HG03520 (cell line): ENCODE measurements around the gene CACNG7.
"Not testable (repeated sequence)": the region's sequence is repeated elsewhere in the genome, so short reads cannot be mapped to it uniquely, and the experiment has no call there.

Source experiments
- ATAC-seq: cut with Tn5 transposase; IDR thresholded peaks from one replicate; pipeline ENCODE4 v1.9.1; 2021; ENCODE audit warnings: mild to moderate bottlenecking, moderate library complexity; ENCODE audit not compliant: unreplicated experiment

CACNG7 gene

GRCh38 chr19:53908935-53909415 lies at the start of gene CACNG7:
Gene CACNG7 (plus strand): TSS chr19:53909278. CDS start chr19:53912832, 3,554 bp downstream.
- no peak for ATAC-seq

GRCh38 chr19:53864308-53864836 lies 44.7 kb upstream of the CACNG7 start:
- ATAC-seq: no peak

GRCh38 chr19:53865523-53865917 lies 43.6 kb upstream of the CACNG7 start:
- ATAC-seq: no peak

GRCh38 chr19:53865918-53866864 lies 42.9 kb upstream of the CACNG7 start:
- ATAC-seq: no peak

GRCh38 chr19:53866865-53867224 lies 42.2 kb upstream of the CACNG7 start:
- ATAC-seq: no peak

GRCh38 chr19:53867225-53868090 lies 41.6 kb upstream of the CACNG7 start, which contains the start of gene MYADM:
Gene MYADM (plus strand): TSS chr19:53867883. CDS start chr19:53873530, 5,647 bp downstream.
- ATAC-seq: peak; percentile 64

- no peak for ATAC-seq
These were observed 40.8 kb upstream of the CACNG7 start for GRCh38 chr19:53868091-53868891.

GRCh38 chr19:53868892-53869804 lies 39.9 kb upstream of the CACNG7 start:
- ATAC-seq: peak; percentile 29

- ATAC-seq: not testable (repeated sequence)
These were observed 39.1 kb upstream of the CACNG7 start for GRCh38 chr19:53869805-53870484.

GRCh38 chr19:53870485-53870844 lies 38.6 kb upstream of the CACNG7 start:
- ATAC-seq: no peak

GRCh38 chr19:53871454-53871853 lies 37.6 kb upstream of the CACNG7 start:
- ATAC-seq: no peak

- ATAC-seq: no peak
These were observed 36.3 kb upstream of the CACNG7 start for GRCh38 chr19:53872762-53873161.

- ATAC-seq: no peak
These were observed 35.1 kb upstream of the CACNG7 start for GRCh38 chr19:53873773-53874605.

- no peak for ATAC-seq
These were observed 34.5 kb upstream of the CACNG7 start for GRCh38 chr19:53874606-53874990.

- no peak for ATAC-seq
These were observed 33.3 kb upstream of the CACNG7 start for GRCh38 chr19:53875602-53876325.

GRCh38 chr19:53876651-53877224 lies 32.3 kb upstream of the CACNG7 start:
- ATAC-seq: no peak

GRCh38 chr19:53877361-53877766 lies 31.7 kb upstream of the CACNG7 start:
- no peak for ATAC-seq
